HEK293T (cell line): ENCODE data around the gene CAPN7.

Source experiments
- CTCF ChIA-PET: fragments of 350-600 bp; formaldehyde crosslinking; extraction: SDS; loops from one replicate; lab custom pipeline; 2021; ENCODE audit warnings: antibody characterized with exemption, inconsistent platforms; lab: Yijun Ruan, JAX
- POLR2A ChIA-PET: fragments of 350-600 bp; formaldehyde crosslinking; extraction: SDS; loops from one replicate; lab custom pipeline; 2020; ENCODE audit warnings: antibody characterized with exemption, inconsistent platforms; lab: Yijun Ruan, JAX
- DNase-seq: peaks from one replicate; pipeline ENCODE4 v3.0.0; 2012; ENCODE audit warnings: mixed read lengths; ENCODE audit errors: extremely low spot score
- ARNT ChIP-seq: fragments of 450-650 bp; IDR thresholded peaks from 2 replicates; pipeline ENCODE4 v1.6.1; 2017; ENCODE audit warnings: mild to moderate bottlenecking
- BHLHE40 ChIP-seq: fragments of 450-650 bp; IDR thresholded peaks from 2 replicates; pipeline ENCODE4 v1.6.1; 2016; ENCODE audit warnings: mild to moderate bottlenecking, moderate library complexity, borderline replicate concordance
- CTBP1 ChIP-seq: fragments of 450-650 bp; IDR thresholded peaks from 2 replicates; pipeline ENCODE4 v1.6.1; 2016; ENCODE audit warnings: borderline replicate concordance
- ELF4 ChIP-seq: fragments of 450-650 bp; IDR thresholded peaks from 2 replicates; pipeline ENCODE4 v1.6.1; 2017; ENCODE audit warnings: antibody characterized with exemption
- FOXA1 ChIP-seq: fragments of 450-650 bp; IDR thresholded peaks from 2 replicates; pipeline ENCODE4 v1.6.1; 2016; ENCODE audit warnings: mild to moderate bottlenecking
- FOXK2 ChIP-seq: fragments of 450-650 bp; IDR thresholded peaks from 2 replicates; pipeline ENCODE4 v1.6.1; 2016; ENCODE audit warnings: mild to moderate bottlenecking
- FOXM1 ChIP-seq: fragments of 450-650 bp; IDR thresholded peaks from 2 replicates; pipeline ENCODE4 v1.6.1; 2017; ENCODE audit warnings: mild to moderate bottlenecking, borderline replicate concordance
- HDGF ChIP-seq: fragments of 450-650 bp; IDR thresholded peaks from 2 replicates; pipeline ENCODE4 v1.6.1; 2017; ENCODE audit warnings: antibody characterized with exemption, borderline replicate concordance
- L3MBTL2 ChIP-seq: fragments of 450-650 bp; conservative IDR thresholded peaks from 2 replicates; pipeline ENCODE4 v1.6.1; 2016; ENCODE audit warnings: mild to moderate bottlenecking
- LEF1 ChIP-seq: fragments of 450-650 bp; IDR thresholded peaks from 2 replicates; pipeline ENCODE4 v1.6.1; 2017; ENCODE audit warnings: mild to moderate bottlenecking, borderline replicate concordance
- NFRKB ChIP-seq: fragments of 450-650 bp; IDR thresholded peaks from 2 replicates; pipeline ENCODE4 v1.6.1; 2016; ENCODE audit warnings: mild to moderate bottlenecking, moderate library complexity
- SP1 ChIP-seq: fragments of 450-650 bp; IDR thresholded peaks from 2 replicates; pipeline ENCODE4 v1.6.1; 2017
- SUZ12 ChIP-seq: fragments of 450-650 bp; IDR thresholded peaks from 2 replicates; pipeline ENCODE4 v1.6.1; 2016; ENCODE audit warnings: mild to moderate bottlenecking
- TARDBP ChIP-seq: fragments of 450-650 bp; IDR thresholded peaks from 2 replicates; pipeline ENCODE4 v1.6.1; 2016
- ZNF384 ChIP-seq: fragments of 450-650 bp; IDR thresholded peaks from 2 replicates; pipeline ENCODE4 v1.6.1; 2016
- TF ChIP-seq, protein P1 (sequence below): fragments of 450-650 bp; IDR thresholded peaks from 2 replicates; pipeline ENCODE4 v1.6.1; 2016

CAPN7 gene

DNA sequence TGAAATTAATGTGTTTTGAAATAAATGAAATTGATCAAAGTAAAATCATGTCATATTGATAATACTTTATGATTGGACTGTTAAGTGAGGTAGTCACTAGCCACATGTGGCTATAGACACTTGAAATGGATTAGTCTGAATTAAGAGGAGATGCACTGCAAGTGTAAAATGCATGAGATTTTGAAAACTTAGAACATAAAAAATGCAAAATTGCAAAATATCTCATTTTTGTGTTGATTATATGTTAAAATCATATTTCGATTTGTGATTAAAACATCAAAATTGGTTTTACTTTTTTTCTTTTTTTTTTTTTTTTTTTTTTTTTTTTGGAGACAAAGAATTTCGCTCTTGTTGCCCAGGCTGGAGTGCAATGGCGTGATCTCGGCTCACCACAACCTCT is 23.2 kb downstream of the CAPN7 start:
- TF ChIP-seq ELF4, result no peak
- no peak for TF ChIP-seq LEF1
- no peak for TF ChIP-seq SUZ12
- TF ChIP-seq FOXA1, result no peak
- TF ChIP-seq FOXK2, result no peak
- no peak for TF ChIP-seq L3MBTL2
- no peak for TF ChIP-seq CTBP1
- no peak for TF ChIP-seq SP1
- TF ChIP-seq, protein P1, sequence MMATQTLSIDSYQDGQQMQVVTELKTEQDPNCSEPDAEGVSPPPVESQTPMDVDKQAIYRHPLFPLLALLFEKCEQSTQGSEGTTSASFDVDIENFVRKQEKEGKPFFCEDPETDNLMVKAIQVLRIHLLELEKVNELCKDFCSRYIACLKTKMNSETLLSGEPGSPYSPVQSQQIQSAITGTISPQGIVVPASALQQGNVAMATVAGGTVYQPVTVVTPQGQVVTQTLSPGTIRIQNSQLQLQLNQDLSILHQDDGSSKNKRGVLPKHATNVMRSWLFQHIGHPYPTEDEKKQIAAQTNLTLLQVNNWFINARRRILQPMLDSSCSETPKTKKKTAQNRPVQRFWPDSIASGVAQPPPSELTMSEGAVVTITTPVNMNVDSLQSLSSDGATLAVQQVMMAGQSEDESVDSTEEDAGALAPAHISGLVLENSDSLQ, result no peak
- TF ChIP-seq NFRKB, result no peak
- no peak for TF ChIP-seq TARDBP
- no peak for TF ChIP-seq ZNF384
- TF ChIP-seq BHLHE40, result no peak
- no peak for DNase-seq
- ChIA-PET POLR2A (no interaction called here), CTCF (no interaction called here)

DNA sequence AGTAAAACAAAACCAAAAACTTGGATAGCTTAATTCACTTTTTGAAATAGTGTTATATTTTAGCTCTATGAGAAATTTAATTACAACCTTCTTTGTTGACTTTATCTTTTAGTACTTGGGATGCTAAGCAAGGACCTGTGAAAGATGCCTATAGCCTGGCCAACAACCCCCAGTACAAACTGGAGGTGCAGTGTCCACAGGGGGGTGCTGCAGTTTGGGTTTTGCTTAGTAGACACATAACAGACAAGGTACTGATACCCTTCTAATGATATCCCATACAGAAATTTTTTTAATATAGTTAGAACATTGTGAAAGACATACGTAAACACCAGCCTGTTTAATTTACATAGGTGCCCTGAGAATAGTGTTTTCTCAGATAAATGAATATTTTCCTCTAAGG is 35.3 kb downstream of the CAPN7 start:
- no peak for DNase-seq
- ChIA-PET POLR2A (no interaction called here), CTCF (interaction anchor here (1.0 kb wide), 2 partner anchors 125 to 133 kb away, joined by 3 read pairs; no protein-coding TSS in a partner anchor)
- TF ChIP-seq BHLHE40, result no peak
- TF ChIP-seq FOXK2, result no peak
- TF ChIP-seq L3MBTL2, result no peak
- no peak for TF ChIP-seq TARDBP

DNA sequence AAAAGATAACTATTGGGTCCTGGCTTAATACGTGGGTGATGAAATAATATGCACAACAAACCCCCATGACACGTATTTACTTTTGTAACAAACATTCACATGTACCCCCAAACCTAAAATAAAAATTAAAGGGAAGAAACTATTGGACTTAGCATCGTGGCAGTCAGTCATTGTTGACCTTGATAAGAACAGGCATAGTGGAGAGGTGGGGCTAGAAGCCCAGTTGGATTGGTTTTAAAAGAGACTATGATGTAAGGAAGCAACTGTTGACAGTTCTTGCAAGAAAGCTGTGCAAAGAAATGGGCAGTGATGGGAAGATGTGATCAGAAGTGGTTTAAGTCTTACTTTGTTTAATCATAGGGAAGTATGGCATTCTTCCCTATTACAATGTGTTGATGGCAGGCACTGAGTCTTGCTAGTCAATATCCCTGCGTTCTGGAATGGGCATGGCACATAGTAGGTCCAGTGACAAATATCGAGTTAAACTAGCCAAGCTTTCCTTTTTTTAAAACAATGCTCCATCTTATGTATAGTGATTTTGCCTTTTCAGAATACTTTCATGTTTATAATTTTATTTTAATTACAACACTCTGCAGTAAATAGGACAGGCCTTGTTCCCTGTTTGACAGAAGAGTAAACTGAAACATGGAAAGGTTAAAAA is 37.9 kb downstream of the CAPN7 start:
- CTCF ChIA-PET, result interaction anchor here (0.6 kb wide), 1 partner anchor 96 kb away, joined by 3 read pairs; no protein-coding TSS in a partner anchor
- TF ChIP-seq HDGF (no peak), TARDBP (no peak), BHLHE40 (no peak), FOXA1 (no peak), L3MBTL2 (no peak), FOXK2 (no peak)
- POLR2A ChIA-PET, result no interaction called here
- no peak for DNase-seq

DNA sequence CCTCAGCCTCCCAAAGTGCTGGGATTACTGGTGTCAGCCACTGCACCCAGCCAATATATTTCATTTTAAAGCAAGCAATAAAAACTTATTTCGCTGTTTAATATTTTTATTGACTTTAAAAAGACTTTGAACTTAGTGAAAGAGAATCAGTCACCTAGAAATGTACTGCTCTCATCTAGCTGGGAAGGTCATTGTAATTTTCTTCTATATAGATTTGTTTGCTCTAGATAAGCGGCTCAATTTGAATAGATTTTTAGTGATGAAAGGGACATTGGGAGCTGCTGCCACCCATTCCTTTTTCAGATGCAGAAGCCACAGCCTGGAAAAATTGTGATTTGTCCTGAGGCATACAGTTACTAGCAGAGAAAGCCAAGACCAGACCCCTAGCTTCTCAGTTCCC is 40.1 kb downstream of the CAPN7 start:
- POLR2A ChIA-PET, result no interaction called here

GRCh38 chr3:15253023-15253697 is 47.1 kb downstream of the CAPN7 start:
- POLR2A ChIA-PET, result no interaction called here

More for the DNA sequence above, 40.1 kb downstream of the CAPN7 start:
- DNase-seq, result no peak
- TF ChIP-seq, protein P1, result no peak
- CTCF ChIA-PET, result no interaction called here

GRCh38 chr3:15255215-15255614 is 49.2 kb downstream of the CAPN7 start:
- CTCF ChIA-PET, result no interaction called here
- TF ChIP-seq HDGF (no peak), FOXM1 (no peak), ZNF384 (no peak), CTBP1 (no peak), NFRKB (no peak), FOXA1 (no peak), LEF1 (no peak), ELF4 (no peak), BHLHE40 (no peak), TARDBP (no peak), SUZ12 (no peak), L3MBTL2 (no peak), ARNT (no peak), SP1 (no peak), FOXK2 (no peak)
- TF ChIP-seq, protein P1, result no peak
- DNase-seq, result no peak
- POLR2A ChIA-PET, result no interaction called here

More at GRCh38 chr3:15253023-15253697, 47.1 kb downstream of the CAPN7 start:
- TF ChIP-seq ARNT (no peak), ELF4 (no peak), ZNF384 (no peak), LEF1 (no peak), FOXA1 (no peak), L3MBTL2 (no peak), NFRKB (no peak), BHLHE40 (no peak), SP1 (no peak), HDGF (no peak), TARDBP (no peak)
- TF ChIP-seq, protein P1, result no peak
- CTCF ChIA-PET, result interaction anchor here (1.2 kb wide), 1 partner anchor 15 kb away, joined by 4 read pairs; no protein-coding TSS in a partner anchor
- no peak for DNase-seq
